PC-3 (cell line): Measurements from ENCODE around the gene CRABP2. TPM values are rescaled to one million over a fixed set of nuclear protein-coding genes. Genes with fewer than 3 reads are reported as not detected.
A peak's percentile ranks its signal among the peaks of the same experiment; 100 is the strongest.

Experiments
- ATAC-seq: fragments of 200-7000 bp; cut with Tn5 transposase; 2 replicates; pipeline ENCODE4 v1.9.1; 2020; ENCODE audit warnings: mild to moderate bottlenecking, moderate library complexity
- BruUV-seq: library from RNA; stranded (reverse); fragments of 400-500 nt; replicated peaks from 2 replicates; lab custom pipeline; 2021; lab: Mats Ljungman, UMichigan
- CTCF ChIA-PET: fragments of 300-600 bp; sonication (Branson Sonifier 250); formaldehyde crosslinking; loops from one replicate; lab custom pipeline; 2022; ENCODE audit warnings: antibody characterized with exemption; lab: Charles Lee
- POLR2A ChIA-PET: fragments of 300-600 bp; sonication (Branson Sonifier 250); formaldehyde crosslinking; loops from one replicate; lab custom pipeline; 2022; ENCODE audit warnings: antibody characterized with exemption; ENCODE audit not compliant: unreplicated experiment; lab: Charles Lee
- DNase-seq: peaks from one replicate; pipeline ENCODE4 v3.0.0-alpha.2; 2015
- H2AFZ ChIP-seq: fragments of 300-600 bp; sonication (generic); 2 replicates; pipeline ENCODE4 v1.6.0; 2016; ENCODE audit warnings: antibody characterized with exemption, low read length
- H3F3A ChIP-seq: fragments of 300-600 bp; sonication (generic); one replicate; pipeline ENCODE4 v1.6.0; 2017; ENCODE audit warnings: antibody characterized with exemption, low read length, control low read depth, mild to moderate bottlenecking; ENCODE audit not compliant: unreplicated experiment
- H3K27ac ChIP-seq: fragments of 300-600 bp; sonication (generic); 2 replicates; pipeline ENCODE4 v1.5.1; 2016; ENCODE audit warnings: mild to moderate bottlenecking, low read length
- H3K27me3 ChIP-seq: fragments of 300-600 bp; sonication (generic); 2 replicates; pipeline ENCODE4 v1.6.1; 2016; ENCODE audit warnings: low read length, mixed read lengths
- H3K36me3 ChIP-seq: fragments of 300-600 bp; sonication (generic); 2 replicates; pipeline ENCODE4 v1.6.1; 2016; ENCODE audit warnings: low read depth, mixed run types, low read length, mixed read lengths
- H3K4me1 ChIP-seq: fragments of 300-600 bp; sonication (generic); 2 replicates; pipeline ENCODE4 v1.5.1; 2016; ENCODE audit warnings: low read length; ENCODE audit not compliant: insufficient read depth
- H3K4me2 ChIP-seq: fragments of 300-600 bp; sonication (generic); 2 replicates; pipeline ENCODE4 v1.6.0; 2016; ENCODE audit warnings: low read length
- H3K4me3 ChIP-seq: fragments of 300-600 bp; sonication (generic); 2 replicates; pipeline ENCODE4 v1.5.1; 2016; ENCODE audit warnings: mild to moderate bottlenecking, low read length, mixed read lengths
- H3K79me2 ChIP-seq: fragments of 300-600 bp; sonication (generic); 2 replicates; pipeline ENCODE4 v1.6.1; 2017; ENCODE audit warnings: low read length, mixed read lengths
- H3K9ac ChIP-seq: fragments of 300-600 bp; sonication (generic); 2 replicates; pipeline ENCODE4 v1.6.0; 2016; ENCODE audit warnings: mild to moderate bottlenecking, low read length
- H3K9me2 ChIP-seq: fragments of 300-600 bp; sonication (generic); replicated peaks from 2 replicates; pipeline ENCODE4 v1.6.1; 2016; ENCODE audit warnings: mixed run types, low read length, mixed read lengths
- H3K9me3 ChIP-seq: fragments of 300-600 bp; sonication (generic); 2 replicates; pipeline ENCODE4 v1.6.1; 2016; ENCODE audit warnings: low read length, mixed read lengths
- H4K20me1 ChIP-seq: fragments of 300-600 bp; sonication (generic); 2 replicates; pipeline ENCODE4 v1.6.1; 2016; ENCODE audit warnings: low read length, mixed read lengths
- EZH2 ChIP-seq: fragments of 300-600 bp; sonication (generic); IDR thresholded peaks from one replicate; pipeline ENCODE4 v1.6.1; 2017; ENCODE audit warnings: antibody characterized with exemption, mild to moderate bottlenecking, low read length; ENCODE audit not compliant: unreplicated experiment
- EZH2phosphoT487 ChIP-seq: fragments of 300-600 bp; sonication (generic); IDR thresholded peaks from 2 replicates; pipeline ENCODE4 v1.6.1; 2018; ENCODE audit warnings: mild to moderate bottlenecking, antibody characterized with exemption, low read length, borderline replicate concordance
- intact Hi-C: fragments of 100-400 bp; cut with micrococcal nuclease; formaldehyde crosslinking; loops from 2 replicates; pipeline ENCODE4 v1.9.0; 2023
- total RNA-seq: library from RNA; depleted of rRNA; stranded (reverse); fragments of >200 nt; gene quantifications from 2 replicates; pipeline ENCODE4 v1.2.3, GENCODE V29; 2014
- TF ChIP-seq, protein P1 (sequence below): fragments of 300-600 bp; sonication (generic); conservative IDR thresholded peaks from 2 replicates; pipeline ENCODE4 v1.5.1; 2017; ENCODE audit warnings: antibody characterized with exemption, low read depth, mild to moderate bottlenecking, low read length

The CRABP2 gene
- total RNA-seq, 1 experiment from 2014 or later: 120 TPM

DNA sequence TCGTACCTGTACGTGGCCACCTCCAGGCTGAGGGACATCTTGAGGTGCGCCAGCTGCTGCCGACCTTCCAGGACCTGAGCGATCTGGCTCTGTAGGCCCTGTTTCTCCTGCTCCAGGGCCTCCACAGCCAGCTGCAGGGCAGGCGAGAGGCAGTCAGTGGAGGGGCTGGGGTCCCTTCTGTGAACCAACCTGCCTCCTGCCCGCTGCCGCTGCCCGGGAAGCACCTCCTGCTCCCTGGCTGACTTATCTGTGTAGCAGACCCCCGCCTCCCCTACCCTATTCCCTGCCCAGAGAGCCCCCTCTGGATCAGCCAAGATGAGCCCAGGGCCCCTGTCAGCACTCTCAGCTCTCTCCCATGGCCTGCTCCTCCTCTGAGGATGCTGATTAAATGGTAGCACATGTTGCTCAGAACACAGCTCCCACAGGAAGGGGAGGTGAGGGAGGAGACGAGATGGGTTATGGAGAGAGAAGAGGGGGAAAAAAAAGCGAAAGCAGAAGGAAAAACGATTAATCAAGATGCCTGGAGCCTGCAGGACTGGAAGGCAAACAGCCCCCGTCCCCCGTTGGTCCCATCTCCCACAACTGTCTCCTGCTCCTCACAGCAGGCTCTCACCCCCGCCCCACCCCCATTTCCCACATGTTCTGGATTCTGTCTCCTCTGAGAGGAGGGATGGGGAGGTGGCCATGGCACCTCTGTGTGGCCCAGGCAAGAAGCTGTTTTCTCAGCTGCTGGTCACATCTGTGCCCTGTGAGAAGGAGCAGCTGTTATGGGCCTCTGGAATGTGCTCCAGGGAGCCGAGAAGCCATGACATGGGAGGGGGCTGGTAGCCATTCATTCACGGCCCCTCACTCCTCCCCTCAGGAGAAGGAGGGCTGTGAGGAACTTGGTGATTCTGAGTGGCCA lies 29.9 kb downstream of the CRABP2 start:
- DNase-seq (no peak), ATAC-seq (no peak)
- ChIA-PET POLR2A (interaction anchor here (0.6 kb wide), 1 partner anchor 53 kb away, joined by 3 read pairs; the partner anchor contains the start of gene ISG20L2), CTCF (interaction anchor here (1.0 to 3.4 kb wide), 2 partner anchors 13 to 15 kb away, joined by 3 to 37 read pairs; no protein-coding TSS in a partner anchor)
- no peaks in the 10 kb centered on the region for H3K9me3 ChIP-seq
- intact Hi-C loops: no loop called here
- H3K27me3 ChIP-seq: no peaks in the 10 kb centered on the region
- peak overlapping the region; percentile 64 for H3K4me3 ChIP-seq
- H3K36me3 ChIP-seq: 0 out of 2 replicates have a peak, but pooled peaks cover 3% of the 10 kb centered on the region
- H3K79me2 ChIP-seq: peaks cover 20% of the 10 kb centered on the region
- no peaks in the 10 kb centered on the region for H4K20me1 ChIP-seq
- H3K27ac ChIP-seq: no peak overlapping the region
- TF ChIP-seq EZH2 (no peak), EZH2phosphoT487 (no peak)
- TF ChIP-seq, protein P1, sequence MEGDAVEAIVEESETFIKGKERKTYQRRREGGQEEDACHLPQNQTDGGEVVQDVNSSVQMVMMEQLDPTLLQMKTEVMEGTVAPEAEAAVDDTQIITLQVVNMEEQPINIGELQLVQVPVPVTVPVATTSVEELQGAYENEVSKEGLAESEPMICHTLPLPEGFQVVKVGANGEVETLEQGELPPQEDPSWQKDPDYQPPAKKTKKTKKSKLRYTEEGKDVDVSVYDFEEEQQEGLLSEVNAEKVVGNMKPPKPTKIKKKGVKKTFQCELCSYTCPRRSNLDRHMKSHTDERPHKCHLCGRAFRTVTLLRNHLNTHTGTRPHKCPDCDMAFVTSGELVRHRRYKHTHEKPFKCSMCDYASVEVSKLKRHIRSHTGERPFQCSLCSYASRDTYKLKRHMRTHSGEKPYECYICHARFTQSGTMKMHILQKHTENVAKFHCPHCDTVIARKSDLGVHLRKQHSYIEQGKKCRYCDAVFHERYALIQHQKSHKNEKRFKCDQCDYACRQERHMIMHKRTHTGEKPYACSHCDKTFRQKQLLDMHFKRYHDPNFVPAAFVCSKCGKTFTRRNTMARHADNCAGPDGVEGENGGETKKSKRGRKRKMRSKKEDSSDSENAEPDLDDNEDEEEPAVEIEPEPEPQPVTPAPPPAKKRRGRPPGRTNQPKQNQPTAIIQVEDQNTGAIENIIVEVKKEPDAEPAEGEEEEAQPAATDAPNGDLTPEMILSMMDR: no peak
- no peaks in the 10 kb centered on the region for H3F3A ChIP-seq
- BruUV-seq: no TSS peak
- H3K9ac ChIP-seq: peak overlapping the region; percentile 67; the same call in 1 of the 2 replicates
- peaks cover 28% of the 10 kb centered on the region for H3K4me1 ChIP-seq
- H3K9me2 ChIP-seq: no peaks in the 10 kb centered on the region
- H2AFZ ChIP-seq: no peak overlapping the region
- H3K4me2 ChIP-seq: peak overlapping the region; percentile 93

DNA sequence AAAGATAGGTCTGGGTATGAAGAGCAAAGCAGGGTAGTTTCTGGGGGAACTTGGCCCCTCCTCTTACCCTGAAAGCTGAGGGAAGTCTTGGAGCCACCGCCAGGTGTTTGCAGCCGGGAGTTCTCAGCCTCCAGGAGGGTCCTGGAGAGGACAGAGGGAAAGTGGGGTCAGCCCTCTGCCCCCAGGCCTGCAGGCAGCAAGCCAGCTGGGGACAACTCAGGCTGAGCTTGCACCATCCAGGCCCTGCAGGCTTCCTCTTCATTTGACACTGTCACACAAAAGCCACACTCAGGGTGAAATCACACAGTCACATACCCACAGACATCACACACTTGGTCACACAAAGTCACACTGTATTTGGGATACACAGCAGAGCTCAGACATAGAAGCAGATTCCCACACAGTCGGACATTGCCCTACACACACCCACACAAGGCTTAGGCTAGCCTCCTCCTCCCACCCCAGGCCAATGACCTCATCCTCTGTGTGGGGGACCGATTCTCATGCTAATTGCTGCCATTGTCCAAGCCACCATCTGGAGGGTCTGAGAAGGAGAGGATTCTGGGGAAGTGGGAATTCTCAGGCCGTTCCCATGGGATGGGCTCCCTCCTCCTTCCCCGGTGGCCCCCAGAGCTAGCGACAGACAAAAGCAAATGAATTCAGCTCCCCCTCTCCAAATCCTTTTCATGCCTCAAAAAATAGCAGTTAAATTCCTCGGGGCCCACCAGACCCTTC lies 31.8 kb downstream of the CRABP2 start:
- H4K20me1 ChIP-seq: no peaks in the 10 kb centered on the region
- no peak overlapping the region for H3K4me2 ChIP-seq
- H3K4me1 ChIP-seq: peaks cover 28% of the 10 kb centered on the region
- H3K36me3 ChIP-seq: 0 out of 2 replicates have a peak, but pooled peaks cover 3% of the 10 kb centered on the region
- DNase-seq: no peak
- no peaks in the 10 kb centered on the region for H3F3A ChIP-seq
- ATAC-seq: no peak
- no peak overlapping the region for H2AFZ ChIP-seq
- H3K9me2 ChIP-seq: no peaks in the 10 kb centered on the region
- ChIA-PET POLR2A (no interaction called here), CTCF (no interaction called here)
- H3K79me2 ChIP-seq: peaks cover 20% of the 10 kb centered on the region
- TF ChIP-seq, protein P1: no peak
- TF ChIP-seq EZH2 (no peak), EZH2phosphoT487 (no peak)
- no peak overlapping the region for H3K9ac ChIP-seq
- no TSS peak for BruUV-seq
- intact Hi-C loops: no loop called here
- no peak overlapping the region for H3K4me3 ChIP-seq
- no peaks in the 10 kb centered on the region for H3K27me3 ChIP-seq
- H3K27ac ChIP-seq: no peak overlapping the region
- no peaks in the 10 kb centered on the region for H3K9me3 ChIP-seq
